LNCaP clone FGC (cell line): ENCODE measurements around the gene AFF4.

ENCODE experiments used
- DNase-seq: peaks from one replicate; pipeline ENCODE4 v3.0.0-alpha.2; 2011; ENCODE audit warnings: low read depth
- H3K4me3 ChIP-seq: 2 replicates; pipeline ENCODE4 v1.5.1; 2011; ENCODE audit warnings: mild to moderate bottlenecking, low read depth, low read length, control low read depth
- CTCF ChIP-seq: IDR thresholded peaks from 2 replicates; pipeline ENCODE4 v1.5.1; 2012; ENCODE audit warnings: mild to moderate bottlenecking; ENCODE audit not compliant: control insufficient read depth, insufficient read depth; ENCODE audit errors: extremely low read depth

Gene AFF4

GRCh38 chr5:132827943-132828673 is 135.3 kb downstream of the AFF4 start:
- DNase-seq = no peak
- no peak overlapping the region for H3K4me3 ChIP-seq
- no peak for TF ChIP-seq CTCF

- no peak for DNase-seq
- H3K4me3 ChIP-seq = no peak overlapping the region
- TF ChIP-seq CTCF = no peak
These were observed 136.9 kb downstream of the AFF4 start for GRCh38 chr5:132826424-132827082.

GRCh38 chr5:132825834-132826391 is 137.5 kb downstream of the AFF4 start:
- no peak for TF ChIP-seq CTCF
- no peak overlapping the region for H3K4me3 ChIP-seq
- no peak for DNase-seq
